Neural cell (in vitro differentiated cells): Measurements from ENCODE around the gene COQ7. TPM values are rescaled to one million over a fixed set of nuclear protein-coding genes. Genes with fewer than 3 reads are reported as not detected.

Experiments
- H2AFZ ChIP-seq: fragments of 200-600, 300-800 bp; sonication (generic), shearing (Covaris generic); 2 replicates; pipeline ENCODE4 v1.6.0; 2014; ENCODE audit warnings: low read depth, mild to moderate bottlenecking, antibody characterized with exemption, low read length, moderate library complexity
- H3F3A ChIP-seq: fragments of 200-600 bp; shearing (Covaris generic); 2 replicates; pipeline ENCODE4 v1.6.1; 2016; ENCODE audit warnings: mild to moderate bottlenecking, moderate library complexity, mixed read lengths, antibody characterized with exemption, low read length; ENCODE audit not compliant: insufficient read depth, poor library complexity, severe bottlenecking
- H3K27ac ChIP-seq: fragments of 200-600, 300-800 bp; sonication (generic), shearing (Covaris generic); 2 replicates; pipeline ENCODE4 v1.5.1; 2014; ENCODE audit warnings: mild to moderate bottlenecking, low read length, moderate library complexity
- H3K27me3 ChIP-seq: fragments of 300-800, 200-600 bp; sonication (generic), shearing (Covaris generic); 2 replicates; pipeline ENCODE4 v1.6.0; 2014; ENCODE audit warnings: mild to moderate bottlenecking, low read depth, low read length, moderate library complexity; ENCODE audit not compliant: insufficient read depth
- H3K36me3 ChIP-seq: fragments of 300-800, 200-600 bp; sonication (generic), shearing (Covaris generic); 2 replicates; pipeline ENCODE4 v1.5.1; 2014; ENCODE audit warnings: mild to moderate bottlenecking, antibody characterized with exemption, low read length, moderate library complexity; ENCODE audit not compliant: insufficient read depth
- H3K4me2 ChIP-seq: fragments of 300-800, 200-600 bp; sonication (generic), shearing (Covaris generic); 2 replicates; pipeline ENCODE4 v1.6.0; 2014; ENCODE audit warnings: mild to moderate bottlenecking, low read length
- H3K4me3 ChIP-seq: fragments of 300-800, 200-600 bp; sonication (generic), shearing (Covaris generic); 2 replicates; pipeline ENCODE4 v1.5.1; 2014; ENCODE audit warnings: mild to moderate bottlenecking, low read length, moderate library complexity
- H3K79me2 ChIP-seq: fragments of 200-600 bp; shearing (Covaris generic); replicated peaks from 2 replicates; pipeline ENCODE4 v1.6.0; 2014; ENCODE audit warnings: mild to moderate bottlenecking, low read length, moderate library complexity; ENCODE audit not compliant: insufficient read depth
- H3K9ac ChIP-seq: fragments of 300-800, 200-600 bp; sonication (generic), shearing (Covaris generic); 2 replicates; pipeline ENCODE4 v1.6.1; 2016; ENCODE audit warnings: mild to moderate bottlenecking, low read length, mixed read lengths
- H3K9me2 ChIP-seq: fragments of 200-600 bp; shearing (Covaris generic); 2 replicates; pipeline ENCODE4 v1.6.1; 2016; ENCODE audit warnings: mild to moderate bottlenecking, low read length, mixed read lengths; ENCODE audit not compliant: insufficient read depth
- H3K9me3 ChIP-seq: fragments of 200-600, 300-800 bp; sonication (generic), shearing (Covaris generic); 2 replicates; pipeline ENCODE4 v1.6.1; 2016; ENCODE audit warnings: mild to moderate bottlenecking, mixed run types, low read length, moderate library complexity, mixed read lengths
- H4K20me1 ChIP-seq: fragments of 200-600 bp; shearing (Covaris generic); 2 replicates; pipeline ENCODE4 v1.6.1; 2016; ENCODE audit warnings: mild to moderate bottlenecking, mixed run types; ENCODE audit not compliant: insufficient read depth
- EP300 ChIP-seq: fragments of 450-650 bp; conservative IDR thresholded peaks from 2 replicates; pipeline ENCODE4 v1.6.1; 2014; ENCODE audit warnings: antibody characterized with exemption, mild to moderate bottlenecking, moderate library complexity; ENCODE audit not compliant: poor library complexity, severe bottlenecking
- EZH2 ChIP-seq: fragments of 200-600, 300-800 bp; shearing (Covaris generic), sonication (generic); IDR thresholded peaks from 2 replicates; pipeline ENCODE4 v1.6.1; 2014; ENCODE audit warnings: antibody characterized with exemption, low read length, borderline replicate concordance, mild to moderate bottlenecking; ENCODE audit not compliant: insufficient read depth, poor library complexity, severe bottlenecking
- MXI1 ChIP-seq: fragments of 450-650 bp; conservative IDR thresholded peaks from 2 replicates; pipeline ENCODE4 v1.6.1; 2014; ENCODE audit warnings: antibody characterized with exemption, mild to moderate bottlenecking; ENCODE audit not compliant: poor library complexity, severe bottlenecking
- POLR2AphosphoS5 ChIP-seq: IDR thresholded peaks from 2 replicates; pipeline ENCODE4 v1.6.1; 2012
- RAD21 ChIP-seq: fragments of 450-650 bp; conservative IDR thresholded peaks from 2 replicates; pipeline ENCODE4 v1.6.1; 2014; ENCODE audit warnings: antibody characterized with exemption, mild to moderate bottlenecking, moderate library complexity
- SMC3 ChIP-seq: fragments of 450-650 bp; conservative IDR thresholded peaks from 2 replicates; pipeline ENCODE4 v1.6.1; 2014; ENCODE audit warnings: antibody characterized with exemption, mild to moderate bottlenecking, moderate library complexity; ENCODE audit not compliant: poor library complexity
- TAF1 ChIP-seq: IDR thresholded peaks from 2 replicates; pipeline ENCODE4 v1.6.1; 2012; ENCODE audit warnings: low read depth
- polyA plus RNA-seq: library from polyadenylated mRNA; depleted of rRNA; stranded (reverse); fragments of >200 nt; gene quantifications from 2 replicates; pipeline ENCODE4 v1.2.3, GENCODE V29; 2014
- TF ChIP-seq, protein P1 (sequence below): IDR thresholded peaks from 2 replicates; pipeline ENCODE4 v1.6.1; 2012; ENCODE audit warnings: borderline replicate concordance
- TF ChIP-seq, protein P2 (sequence below): fragments of 450-650 bp; IDR thresholded peaks from 2 replicates; pipeline ENCODE4 v1.5.1; 2014; ENCODE audit warnings: antibody characterized with exemption, mild to moderate bottlenecking, moderate library complexity; ENCODE audit not compliant: poor library complexity, severe bottlenecking

COQ7 gene
- polyA plus RNA-seq, 1 donor from 2014 or later, result 38.5 TPM

DNA sequence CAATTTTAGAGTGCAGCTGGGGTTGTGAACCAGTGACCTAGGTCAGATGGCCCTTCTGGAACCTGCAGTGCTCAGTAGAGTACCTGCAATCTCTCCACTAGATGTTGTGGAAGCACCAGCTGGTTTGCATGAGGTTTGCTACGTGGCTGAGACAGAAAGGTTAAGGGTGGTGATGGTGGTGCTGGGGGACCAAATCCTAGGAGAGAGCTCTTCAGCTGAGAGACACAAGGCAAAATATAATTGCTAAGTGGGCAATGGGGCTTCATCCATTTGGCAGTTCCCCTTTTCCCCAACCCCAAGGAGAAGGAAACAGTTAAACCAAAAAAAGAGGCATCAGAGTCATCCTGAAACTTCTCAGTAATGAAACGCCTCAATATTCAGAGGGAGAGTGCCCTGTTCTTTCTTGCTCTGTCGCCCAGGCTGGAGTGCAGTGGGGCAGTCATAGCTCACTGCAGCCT, 60.3 kb downstream of the COQ7 start:
- Histone ChIP-seq H3K27ac (no peak overlapping the region), H2AFZ (no peak overlapping the region), H3K9me3 (no peaks in the 10 kb centered on the region)

DNA sequence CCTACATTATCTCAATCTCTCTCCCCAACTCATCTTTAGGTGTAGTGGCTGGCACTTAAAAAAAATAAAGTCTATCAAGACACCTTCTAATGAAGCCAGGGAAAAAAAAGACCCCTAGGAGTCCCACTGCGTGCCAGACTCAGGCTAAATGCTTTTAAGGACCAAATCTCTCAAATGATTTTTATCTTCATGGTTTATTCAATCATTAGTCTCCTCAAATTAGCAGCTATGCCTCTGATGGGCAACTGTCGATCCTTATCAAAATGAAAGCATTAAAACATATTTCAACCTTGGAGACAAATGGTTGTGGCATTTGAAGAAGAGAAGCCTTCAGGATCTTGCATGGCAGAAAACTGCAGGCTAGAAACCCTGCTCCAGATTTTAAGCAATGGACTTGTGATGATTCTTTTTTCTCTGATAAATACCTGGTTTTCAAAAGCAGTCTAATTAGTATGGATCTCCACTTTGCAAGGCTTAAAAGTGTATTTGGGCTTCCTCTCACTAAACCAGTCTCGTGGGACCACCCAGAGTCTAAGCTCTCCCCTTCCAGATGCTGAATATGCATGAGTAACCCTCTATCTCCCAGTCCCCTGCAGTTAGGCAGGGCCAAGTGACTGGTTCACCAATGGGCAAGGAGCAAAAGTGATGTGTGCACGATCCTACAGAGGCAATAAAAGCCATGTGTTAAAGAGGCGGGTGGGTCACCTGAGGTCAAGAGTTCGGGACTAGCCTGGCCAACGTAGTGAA, 61.2 kb downstream of the COQ7 start:
- Histone ChIP-seq H3K4me2 (no peak overlapping the region), H4K20me1 (no peaks in the 10 kb centered on the region), H3K27ac (no peak overlapping the region), H3F3A (no peaks in the 10 kb centered on the region), H3K9ac (no peak overlapping the region), H3K9me2 (no peaks in the 10 kb centered on the region), H3K36me3 (no peaks in the 10 kb centered on the region), H3K79me2 (no peaks in the 10 kb centered on the region), H3K27me3 (no peaks in the 10 kb centered on the region), H2AFZ (no peak overlapping the region), H3K9me3 (no peaks in the 10 kb centered on the region), H3K4me3 (no peak overlapping the region)
- TF ChIP-seq SMC3 (no peak), RAD21 (no peak), EP300 (no peak), TAF1 (no peak), POLR2AphosphoS5 (no peak), EZH2 (no peak), MXI1 (no peak)
- TF ChIP-seq, protein P1, sequence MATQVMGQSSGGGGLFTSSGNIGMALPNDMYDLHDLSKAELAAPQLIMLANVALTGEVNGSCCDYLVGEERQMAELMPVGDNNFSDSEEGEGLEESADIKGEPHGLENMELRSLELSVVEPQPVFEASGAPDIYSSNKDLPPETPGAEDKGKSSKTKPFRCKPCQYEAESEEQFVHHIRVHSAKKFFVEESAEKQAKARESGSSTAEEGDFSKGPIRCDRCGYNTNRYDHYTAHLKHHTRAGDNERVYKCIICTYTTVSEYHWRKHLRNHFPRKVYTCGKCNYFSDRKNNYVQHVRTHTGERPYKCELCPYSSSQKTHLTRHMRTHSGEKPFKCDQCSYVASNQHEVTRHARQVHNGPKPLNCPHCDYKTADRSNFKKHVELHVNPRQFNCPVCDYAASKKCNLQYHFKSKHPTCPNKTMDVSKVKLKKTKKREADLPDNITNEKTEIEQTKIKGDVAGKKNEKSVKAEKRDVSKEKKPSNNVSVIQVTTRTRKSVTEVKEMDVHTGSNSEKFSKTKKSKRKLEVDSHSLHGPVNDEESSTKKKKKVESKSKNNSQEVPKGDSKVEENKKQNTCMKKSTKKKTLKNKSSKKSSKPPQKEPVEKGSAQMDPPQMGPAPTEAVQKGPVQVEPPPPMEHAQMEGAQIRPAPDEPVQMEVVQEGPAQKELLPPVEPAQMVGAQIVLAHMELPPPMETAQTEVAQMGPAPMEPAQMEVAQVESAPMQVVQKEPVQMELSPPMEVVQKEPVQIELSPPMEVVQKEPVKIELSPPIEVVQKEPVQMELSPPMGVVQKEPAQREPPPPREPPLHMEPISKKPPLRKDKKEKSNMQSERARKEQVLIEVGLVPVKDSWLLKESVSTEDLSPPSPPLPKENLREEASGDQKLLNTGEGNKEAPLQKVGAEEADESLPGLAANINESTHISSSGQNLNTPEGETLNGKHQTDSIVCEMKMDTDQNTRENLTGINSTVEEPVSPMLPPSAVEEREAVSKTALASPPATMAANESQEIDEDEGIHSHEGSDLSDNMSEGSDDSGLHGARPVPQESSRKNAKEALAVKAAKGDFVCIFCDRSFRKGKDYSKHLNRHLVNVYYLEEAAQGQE, result no peak
- TF ChIP-seq, protein P2, sequence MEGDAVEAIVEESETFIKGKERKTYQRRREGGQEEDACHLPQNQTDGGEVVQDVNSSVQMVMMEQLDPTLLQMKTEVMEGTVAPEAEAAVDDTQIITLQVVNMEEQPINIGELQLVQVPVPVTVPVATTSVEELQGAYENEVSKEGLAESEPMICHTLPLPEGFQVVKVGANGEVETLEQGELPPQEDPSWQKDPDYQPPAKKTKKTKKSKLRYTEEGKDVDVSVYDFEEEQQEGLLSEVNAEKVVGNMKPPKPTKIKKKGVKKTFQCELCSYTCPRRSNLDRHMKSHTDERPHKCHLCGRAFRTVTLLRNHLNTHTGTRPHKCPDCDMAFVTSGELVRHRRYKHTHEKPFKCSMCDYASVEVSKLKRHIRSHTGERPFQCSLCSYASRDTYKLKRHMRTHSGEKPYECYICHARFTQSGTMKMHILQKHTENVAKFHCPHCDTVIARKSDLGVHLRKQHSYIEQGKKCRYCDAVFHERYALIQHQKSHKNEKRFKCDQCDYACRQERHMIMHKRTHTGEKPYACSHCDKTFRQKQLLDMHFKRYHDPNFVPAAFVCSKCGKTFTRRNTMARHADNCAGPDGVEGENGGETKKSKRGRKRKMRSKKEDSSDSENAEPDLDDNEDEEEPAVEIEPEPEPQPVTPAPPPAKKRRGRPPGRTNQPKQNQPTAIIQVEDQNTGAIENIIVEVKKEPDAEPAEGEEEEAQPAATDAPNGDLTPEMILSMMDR, result no peak

More for the DNA sequence above, 60.3 kb downstream of the COQ7 start:
- no peaks in the 10 kb centered on the region for H3K27me3 ChIP-seq
- no peaks in the 10 kb centered on the region for H4K20me1 ChIP-seq
- H3K4me2 ChIP-seq, result no peak overlapping the region
- no peak overlapping the region for H3K9ac ChIP-seq
- no peaks in the 10 kb centered on the region for H3K36me3 ChIP-seq
- no peaks in the 10 kb centered on the region for H3K9me2 ChIP-seq
- no peaks in the 10 kb centered on the region for H3K79me2 ChIP-seq
- TF ChIP-seq, protein P2, result no peak
- TF ChIP-seq POLR2AphosphoS5 (no peak), TAF1 (no peak), MXI1 (no peak), EZH2 (no peak), EP300 (no peak), RAD21 (no peak), SMC3 (no peak)
- TF ChIP-seq, protein P1, result no peak
- H3F3A ChIP-seq, result no peaks in the 10 kb centered on the region
- H3K4me3 ChIP-seq, result no peak overlapping the region
